Transverse colon (tissue), 4 donors: ENCODE measurements around the gene TBL3. TPM values are rescaled to one million over a fixed set of nuclear protein-coding genes. Genes with fewer than 3 reads are reported as not detected.

Experiments used
- DNase-seq: peaks from one replicate; pipeline ENCODE4 v3.0.0-alpha.2; 2019
- H3K27ac ChIP-seq, 4 donors: fragments of 200-600 bp; sonication (generic); 2 replicates each; pipeline ENCODE4 v1.5.1; 2016 to 2018; ENCODE audit warnings: inconsistent platforms in 4 of 4
- H3K27me3 ChIP-seq: fragments of 200-600 bp; sonication (generic); 2 replicates; pipeline ENCODE4 v1.5.1; 2017; ENCODE audit warnings: inconsistent platforms
- H3K36me3 ChIP-seq, 4 donors: fragments of 200-600 bp; sonication (generic); 2 replicates each; pipeline ENCODE4 v1.5.1; 2017 to 2019; ENCODE audit warnings: inconsistent platforms in 4 of 4
- H3K4me1 ChIP-seq, 4 donors: fragments of 200-600 bp; sonication (generic); 2 replicates each; pipeline ENCODE4 v1.5.1; 2017 to 2020; ENCODE audit warnings: inconsistent platforms in 4 of 4
- H3K4me3 ChIP-seq, 4 donors: fragments of 200-600 bp; sonication (generic); 1 replicate in 1 of 4; 2 replicates in 3 of 4; pipeline versions ENCODE4 v1.5.1 to v1.6.1; 2017 to 2019; ENCODE audit warnings: inconsistent platforms in 4 of 4
- H3K9me3 ChIP-seq, 2 donors: fragments of 200-600 bp; sonication (generic); 2 replicates each; pipeline ENCODE4 v1.5.1; 2017 to 2019; ENCODE audit warnings: inconsistent platforms in 2 of 2
- CTCF ChIP-seq, 5 experiments: fragments of 200-600 bp in 3 of 5; fragments of 450-650 bp in 2 of 5; sonication (generic) in 3 of 5; IDR thresholded peaks; 1 replicate in 2 of 5; 2 replicates in 3 of 5; pipeline ENCODE4 v1.5.1; 2016 to 2017; ENCODE audit warnings: antibody characterized with exemption in 5 of 5, inconsistent platforms in 3 of 5, mild to moderate bottlenecking in 2 of 5, moderate library complexity in 1 of 5
- EP300 ChIP-seq: sonication (generic); formaldehyde crosslinking; IDR thresholded peaks from one replicate; pipeline ENCODE4 v1.6.1; 2017; ENCODE audit warnings: antibody characterized with exemption, low read depth
- POLR2A ChIP-seq: fragments of 450-650 bp; IDR thresholded peaks from one replicate; pipeline ENCODE4 v1.6.1; 2016; ENCODE audit warnings: antibody characterized with exemption, mild to moderate bottlenecking, moderate library complexity
- POLR2AphosphoS5 ChIP-seq, 3 donors: sonication (generic); formaldehyde crosslinking; IDR thresholded peaks; one replicate each; pipeline ENCODE4 v1.6.1; 2016; ENCODE audit warnings: antibody characterized with exemption in 3 of 3
- WGBS, 2 donors: methylation state at CpG; one replicate each; pipeline ENCODE4 v1.1.5; 2018; ENCODE audit warnings: low coverage in 1 of 2; 5-methylcytosine and 5-hydroxymethylcytosine counted together
- in situ Hi-C, 4 donors: fragments of 200-750 bp; cut with MboI; loops; one replicate each; pipeline versions ENCODE4 v1.15.0 to v1.15.1; 2017; ENCODE audit warnings: low sequenced_read_pairs in 3 of 4, low pct_ligation_motif_present in 1 of 4, low pct_unique_long_range_greater_than_20kb in 1 of 4
- intact Hi-C: fragments of 100-400 bp; cut with DNase I; formaldehyde crosslinking; loops from one replicate; pipeline ENCODE4 v1.15.1; 2023; ENCODE audit warnings: low total_unique reads
- total RNA-seq, 4 donors: library from RNA; depleted of rRNA; stranded (reverse); fragments of >200 nt; gene quantifications; one replicate each; pipeline ENCODE4 v1.1.0, GENCODE V29; 2016

Gene TBL3
- total RNA-seq, 4 donors from 2014 or later: 23.2 to 31.0 (median 28.2) TPM

- H3K27ac ChIP-seq: peak within 1 kb of the TSS; percentile 96 to 99 (median 98)
- H3K36me3 ChIP-seq: peaks cover 0 to 15% (median 6%) of the 10 kb centered on the region in 4 donors
- no peaks in the 10 kb centered on the region for H3K9me3 ChIP-seq
- in situ Hi-C loops: no loop called here
- no peak for TF ChIP-seq EP300
- TF ChIP-seq POLR2AphosphoS5 (IDR thresholded peaks at IDR 0.05): no peak
- TF ChIP-seq POLR2A: no peak
- no peak for TF ChIP-seq CTCF (IDR thresholded peaks at IDR 0.05)
- no peaks in the 10 kb centered on the region for H3K27me3 ChIP-seq
- WGBS, 2 donors: 96 to 100% methylated on average over 1 to 6 of the region's 6 CpGs
- intact Hi-C loops: no loop called here
- DNase-seq: no peak
- H3K4me3 ChIP-seq: peak within 1 kb of the TSS in 3 of 4 donors; percentile 89 to 99 (median 91)
- peaks cover 4 to 36% (median 29%) of the 10 kb centered on the region in 4 donors for H3K4me1 ChIP-seq
These were observed 5.4 kb upstream of the TBL3 start, which contains the start of gene RNF151 for GRCh38 chr16:1966460-1966859. TSS of gene RNF151 (plus strand) at chr16:1966856. CDS start at chr16:1966882, 26 bp downstream.

DNA sequence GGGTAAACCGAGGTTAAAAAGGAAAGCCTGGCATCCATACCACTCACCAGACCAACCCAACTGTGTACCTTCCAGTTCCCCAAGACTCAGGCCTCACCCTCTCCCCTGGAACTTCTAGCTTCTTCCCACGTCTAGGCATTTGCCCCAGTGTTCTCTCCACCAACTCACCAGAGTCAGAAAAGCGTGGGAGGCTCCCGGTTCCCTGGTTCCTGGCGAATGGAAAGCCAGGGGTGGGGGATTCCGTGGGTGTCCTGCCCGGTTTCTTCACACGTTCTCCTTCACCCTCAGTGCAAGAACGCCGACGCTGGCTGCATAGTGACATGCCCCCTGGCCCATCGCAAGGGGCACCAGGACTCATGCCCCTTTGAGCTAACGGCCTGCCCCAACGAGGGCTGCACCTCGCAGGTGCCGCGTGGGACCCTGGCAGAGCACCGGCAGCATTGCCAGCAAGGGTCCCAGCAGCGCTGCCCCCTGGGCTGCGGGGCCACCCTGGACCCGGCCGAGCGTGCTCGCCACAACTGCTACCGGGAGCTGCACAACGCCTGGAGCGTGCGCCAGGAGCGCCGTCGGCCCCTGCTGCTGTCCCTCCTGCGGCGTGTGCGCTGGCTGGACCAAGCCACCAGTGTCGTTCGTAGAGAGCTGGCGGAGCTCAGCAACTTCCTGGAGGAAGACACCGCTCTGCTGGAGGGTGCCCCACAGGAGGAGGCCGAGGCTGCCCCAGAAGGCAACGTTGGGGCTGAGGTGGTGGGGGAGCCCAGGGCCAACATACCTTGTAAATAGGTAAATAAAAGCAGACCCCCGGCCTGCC, 3.5 kb upstream of the TBL3 start:
- in situ Hi-C loops: no loop called here
- Histone ChIP-seq H3K36me3 (no peaks in the 10 kb centered on the region), H3K9me3 (no peaks in the 10 kb centered on the region), H3K27me3 (no peaks in the 10 kb centered on the region), H3K27ac (no peak overlapping the region), H3K4me3 (no peak overlapping the region), H3K4me1 (peaks cover 11 to 42% (median 34%) of the 10 kb centered on the region in 4 donors)
- intact Hi-C loops: no loop called here
- TF ChIP-seq POLR2AphosphoS5 (IDR thresholded peaks at IDR 0.05) (no peak), CTCF (IDR thresholded peaks at IDR 0.05) (no peak), POLR2A (no peak), EP300 (no peak)
- WGBS, 2 donors: 93 to 100% methylated on average over 1 to 41 of the region's 41 CpGs
- no peak for DNase-seq

GRCh38 chr16:1972490-1972877, 631 bp downstream of the TBL3 start:
- Histone ChIP-seq H3K9me3 (no peaks in the 10 kb centered on the region), H3K27ac (peak overlapping the region; percentile 90 to 99 (median 94)), H3K27me3 (peaks cover under 1% of the 10 kb centered on the region), H3K4me3 (peak overlapping the region; percentile 63 to 98 (median 92)), H3K4me1 (peaks cover 11 to 23% (median 20%) of the 10 kb centered on the region in 4 donors), H3K36me3 (peaks cover 0 to 9% (median 3%) of the 10 kb centered on the region in 4 donors)
- 0% methylated on average over 19 of the region's 22 CpGs; no CpG with 5 or more reads in 1 of the 2 donors for WGBS, 2 donors
- TF ChIP-seq CTCF (IDR thresholded peaks at IDR 0.05) (no peak), POLR2A (no peak), EP300 (no peak), POLR2AphosphoS5 (IDR thresholded peaks at IDR 0.05) (no peak)
- DNase-seq: peak; percentile 16
- intact Hi-C loops (no loop called here), in situ Hi-C loops (no loop called here)

- peaks cover 11 to 26% (median 21%) of the 10 kb centered on the region in 4 donors for H3K4me1 ChIP-seq
- no peaks in the 10 kb centered on the region for H3K9me3 ChIP-seq
- in situ Hi-C loops: no loop called here
- peaks cover 10% of the 10 kb centered on the region for H3K27me3 ChIP-seq
- H3K4me3 ChIP-seq: no peak overlapping the region
- H3K36me3 ChIP-seq: peaks cover 0 to 12% (median 7%) of the 10 kb centered on the region in 4 donors
- intact Hi-C loops: no loop called here
- no peak for DNase-seq
- 88 to 100% methylated on average over 3 to 16 of the region's 16 CpGs for WGBS, 2 donors
- TF ChIP-seq CTCF (IDR thresholded peaks at IDR 0.05) (no peak), EP300 (no peak), POLR2AphosphoS5 (IDR thresholded peaks at IDR 0.05) (no peak), POLR2A (no peak)
- no peak overlapping the region for H3K27ac ChIP-seq
These were observed 1.8 kb downstream of the TBL3 start for GRCh38 chr16:1973461-1974156.
